GM11168 (cell line): Measurements from ENCODE around the gene LOXHD1.

ENCODE experiments used
- in situ Hi-C: fragments of 300-500 bp; cut with MboI; formaldehyde crosslinking; loops from one replicate; pipeline ENCODE4 v1.12.0; 2022; ENCODE audit warnings: low sequenced_read_pairs; ENCODE audit not compliant: unreplicated experiment

Gene LOXHD1

GRCh38 chr18:46630160-46630559 is 26.9 kb downstream of the LOXHD1 start:
- in situ Hi-C loops: no loop called here

- in situ Hi-C loops: no loop called here
Observed at GRCh38 chr18:46629361-46629760, 27.7 kb downstream of the LOXHD1 start.

GRCh38 chr18:46628206-46628605 is 28.8 kb downstream of the LOXHD1 start:
- in situ Hi-C loops: no loop called here

- in situ Hi-C loops: no loop called here
Observed at GRCh38 chr18:46627136-46627535, 29.9 kb downstream of the LOXHD1 start.

- in situ Hi-C loops: no loop called here
Observed at GRCh38 chr18:46625069-46625468, 32.0 kb downstream of the LOXHD1 start.

- in situ Hi-C loops: no loop called here
Observed at GRCh38 chr18:46624127-46624526, 32.9 kb downstream of the LOXHD1 start.

GRCh38 chr18:46623541-46623940 is 33.5 kb downstream of the LOXHD1 start:
- in situ Hi-C loops: no loop called here

GRCh38 chr18:46622999-46623398 is 34.0 kb downstream of the LOXHD1 start:
- in situ Hi-C loops: no loop called here

- in situ Hi-C loops: no loop called here
Observed at GRCh38 chr18:46622451-46622850, 34.6 kb downstream of the LOXHD1 start.

GRCh38 chr18:46621871-46622270 is 35.1 kb downstream of the LOXHD1 start:
- in situ Hi-C loops: no loop called here

- in situ Hi-C loops: no loop called here
Observed at GRCh38 chr18:46621111-46621766, 35.8 kb downstream of the LOXHD1 start.

GRCh38 chr18:46619559-46619958 is 37.5 kb downstream of the LOXHD1 start:
- in situ Hi-C loops: no loop called here

- in situ Hi-C loops: no loop called here
Observed at GRCh38 chr18:46615720-46616119, 41.3 kb downstream of the LOXHD1 start.

- in situ Hi-C loops: no loop called here
Observed at GRCh38 chr18:46609048-46609447, 48.0 kb downstream of the LOXHD1 start.

- in situ Hi-C loops: no loop called here
Observed at GRCh38 chr18:46607926-46608325, 49.1 kb downstream of the LOXHD1 start.

GRCh38 chr18:46601141-46601805 is 55.7 kb downstream of the LOXHD1 start:
- in situ Hi-C loops: no loop called here

GRCh38 chr18:46596119-46596518 is 60.9 kb downstream of the LOXHD1 start:
- in situ Hi-C loops: no loop called here

- in situ Hi-C loops: no loop called here
Observed at GRCh38 chr18:46591783-46592391, 65.1 kb downstream of the LOXHD1 start.

- in situ Hi-C loops: no loop called here
Observed at GRCh38 chr18:46590103-46590502, 66.9 kb downstream of the LOXHD1 start.

GRCh38 chr18:46588971-46589660 is 67.9 kb downstream of the LOXHD1 start:
- in situ Hi-C loops: no loop called here

GRCh38 chr18:46587600-46587999 is 69.4 kb downstream of the LOXHD1 start:
- in situ Hi-C loops: no loop called here
